Activated CD8-positive, alpha-beta T cell treated with anti-CD3 and anti-CD28 coated beads for 36 hours (primary cell): ENCODE data around the gene CBR1. TPM values are rescaled to one million over a fixed set of nuclear protein-coding genes. Genes with fewer than 3 reads are reported as not detected.
A peak's percentile ranks its signal among the peaks of the same experiment; 100 is the strongest.

ENCODE experiments used
- ATAC-seq: fragments of 200-7000 bp; cut with Tn5 transposase; one replicate; pipeline ENCODE4 v1.10.0; 2021; ENCODE audit warnings: mild to moderate bottlenecking, moderate library complexity
- CTCF ChIA-PET: fragments of 350-600 bp; sonication (Branson Sonifier 250); formaldehyde crosslinking; loops from one replicate; lab custom pipeline; 2021; ENCODE audit warnings: antibody characterized with exemption; lab: Charles Lee
- POLR2A ChIA-PET: fragments of 350-600 bp; sonication (Branson Sonifier 250); formaldehyde crosslinking; loops from one replicate; lab custom pipeline; 2021; ENCODE audit warnings: antibody characterized with exemption; lab: Charles Lee
- DNase-seq: peaks from one replicate; pipeline ENCODE4 v3.0.0-alpha.2; 2020
- H3K27ac Mint-ChIP-seq: one replicate; pipeline ENCODE4 v1.8.0; 2021; ENCODE audit warnings: mild to moderate bottlenecking, mixed read lengths
- H3K27me3 Mint-ChIP-seq: one replicate; pipeline ENCODE4 v1.8.0; 2021; ENCODE audit warnings: mixed read lengths
- H3K36me3 Mint-ChIP-seq: one replicate; pipeline ENCODE4 v1.8.0; 2021; ENCODE audit warnings: low read depth, mixed read lengths
- H3K4me1 Mint-ChIP-seq: one replicate; pipeline ENCODE4 v1.8.0; 2021; ENCODE audit warnings: low read depth, mixed read lengths
- H3K4me3 Mint-ChIP-seq: one replicate; pipeline ENCODE4 v1.8.0; 2021; ENCODE audit warnings: mild to moderate bottlenecking, moderate library complexity, mixed read lengths
- H3K9me3 Mint-ChIP-seq: one replicate; pipeline ENCODE4 v1.8.0; 2021; ENCODE audit warnings: mixed read lengths
- CTCF ChIP-seq: fragments of 200-600 bp; IDR thresholded peaks from one replicate; pipeline ENCODE4 v1.8.0; 2022; ENCODE audit warnings: antibody characterized with exemption, mild to moderate bottlenecking
- intact Hi-C: fragments of 100-400 bp; cut with micrococcal nuclease; formaldehyde crosslinking; loops from one replicate; pipeline ENCODE4 v1.10.0; 2022
- total RNA-seq, 2 experiments: library from RNA; stranded (reverse); gene quantifications; one replicate each; pipeline ENCODE4 v1.2.3, GENCODE V29; 2021

CBR1 gene
- total RNA-seq, 2 experiments from 2014 or later, result 37.1 to 43.2 TPM

GRCh38 chr21:36055551-36055950 is 14.3 kb upstream of the CBR1 start:
- Mint-ChIP-seq H3K27ac (no peak overlapping the region), H3K9me3 (no peaks in the 10 kb centered on the region), H3K4me1 (peaks cover 37% of the 10 kb centered on the region), H3K27me3 (no peaks in the 10 kb centered on the region), H3K36me3 (peaks cover 58% of the 10 kb centered on the region), H3K4me3 (no peak overlapping the region)
- intact Hi-C loops, result no loop called here
- ChIA-PET CTCF (interaction anchor here (0.7 to 3.7 kb wide), 2 partner anchors 49 to 58 kb away, joined by 4 to 19 read pairs; no protein-coding TSS in a partner anchor), POLR2A (no interaction called here)
- no peak for ATAC-seq
- no peak for DNase-seq
- TF ChIP-seq CTCF, result no peak

- H3K36me3 Mint-ChIP-seq, result peaks cover 34% of the 10 kb centered on the region
- peaks cover 30% of the 10 kb centered on the region for H3K4me1 Mint-ChIP-seq
- intact Hi-C loops, result no loop called here
- no peaks in the 10 kb centered on the region for H3K27me3 Mint-ChIP-seq
- no peak for DNase-seq
- no peaks in the 10 kb centered on the region for H3K9me3 Mint-ChIP-seq
- H3K4me3 Mint-ChIP-seq, result peak overlapping the region; percentile 83
- no peak for TF ChIP-seq CTCF
- peak overlapping the region; percentile 93 for H3K27ac Mint-ChIP-seq
- peak; percentile 29 for ATAC-seq
- ChIA-PET CTCF (interaction anchor here (1.5 to 2.9 kb wide), 3 partner anchors 25 to 53 kb away, joined by 4 to 26 read pairs (median 7); no protein-coding TSS in a partner anchor), POLR2A (interaction anchor here (0.6 to 2.0 kb wide), 8 partner anchors 8 to 76 kb away, joined by 3 to 14 read pairs (median 4); partner anchors contain the start of gene CBR1)
Measured at GRCh38 chr21:36059823-36060158, 10.0 kb upstream of the CBR1 start.

DNA sequence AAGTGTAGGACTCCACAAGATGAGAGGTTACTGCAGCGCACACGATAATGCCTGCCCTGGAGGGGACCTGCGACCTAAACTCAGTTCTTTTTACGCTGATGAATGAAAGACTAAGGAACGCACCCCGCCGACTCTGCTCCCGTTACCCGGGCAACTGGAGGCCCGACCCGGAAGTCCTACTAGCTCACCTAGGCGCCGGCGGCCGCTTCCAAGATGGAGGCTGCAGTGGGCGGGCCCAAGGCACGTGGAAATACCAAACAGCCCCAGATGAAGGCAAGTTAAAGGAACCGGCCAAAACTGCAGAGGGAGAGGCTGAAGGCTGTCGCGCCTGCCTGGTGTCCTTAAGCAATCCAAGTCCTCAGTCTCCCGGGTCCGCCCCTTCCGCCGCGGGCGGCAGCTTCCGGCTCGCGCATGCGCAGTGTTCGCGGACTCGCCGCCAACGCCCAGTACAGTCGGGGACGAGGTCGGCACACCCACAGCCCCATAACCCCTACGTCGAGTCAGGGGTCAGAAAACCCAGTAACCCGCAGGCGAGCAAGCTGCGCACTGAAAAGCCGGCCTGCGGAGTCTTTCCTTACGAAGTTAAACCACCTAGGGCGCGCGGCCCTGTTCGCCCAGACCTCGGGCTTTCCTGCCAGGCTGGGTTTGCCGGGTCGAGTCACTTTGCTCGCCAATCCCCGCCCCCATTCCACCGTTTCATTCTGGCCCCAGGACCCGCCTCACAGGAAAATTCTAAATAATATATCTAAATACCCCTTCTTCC is 9.5 kb upstream of the CBR1 start, which contains the start of gene SETD4:
TSS of gene SETD4 (minus strand) at position 368 of the 763 bp plus-strand sequence. CDS start 1,638 bp downstream, outside the sequence.
- Mint-ChIP-seq H3K4me3 (peak within 1 kb of the TSS; percentile 83), H3K9me3 (no peaks in the 10 kb centered on the region), H3K27me3 (no peaks in the 10 kb centered on the region), H3K4me1 (peaks cover 27% of the 10 kb centered on the region), H3K27ac (peak within 1 kb of the TSS; percentile 93), H3K36me3 (peaks cover 29% of the 10 kb centered on the region)
- peak; percentile 93 for ATAC-seq
- no peak for TF ChIP-seq CTCF
- POLR2A ChIA-PET, result interaction anchor here (0.6 to 2.0 kb wide), 8 partner anchors 9 to 76 kb away, joined by 3 to 14 read pairs (median 4); partner anchors contain the start of gene CBR1
- DNase-seq, result peak; percentile 94
- CTCF ChIA-PET, result interaction anchor here (0.8 to 2.9 kb wide), 4 partner anchors 10 to 53 kb away, joined by 3 to 26 read pairs (median 6); partner anchors contain the start of gene CBR1
- intact Hi-C loops, result no loop called here

GRCh38 chr21:36061445-36061844 is 8.4 kb upstream of the CBR1 start:
- H3K27ac Mint-ChIP-seq, result peak overlapping the region; percentile 93
- POLR2A ChIA-PET, result no interaction called here
- no peak for TF ChIP-seq CTCF
- intact Hi-C loops, result no loop called here
- H3K4me3 Mint-ChIP-seq, result peak overlapping the region; percentile 83
- peaks cover 20% of the 10 kb centered on the region for H3K36me3 Mint-ChIP-seq
- H3K27me3 Mint-ChIP-seq, result no peaks in the 10 kb centered on the region
- CTCF ChIA-PET, result interaction anchor here (1.0 to 2.1 kb wide), 2 partner anchors 9 to 43 kb away, joined by 3 to 7 read pairs; no protein-coding TSS in a partner anchor
- H3K9me3 Mint-ChIP-seq, result no peaks in the 10 kb centered on the region
- DNase-seq, result no peak
- no peak for ATAC-seq
- peaks cover 35% of the 10 kb centered on the region for H3K4me1 Mint-ChIP-seq
